Spleen (tissue), 13 donors: ENCODE data around the gene MYT1. TPM values are rescaled to one million over a fixed set of nuclear protein-coding genes. Genes with fewer than 3 reads are reported as not detected.

Experiments
- DNase-seq: peaks from one replicate; pipeline ENCODE4 v3.0.0-alpha.2; 2020
- H3K27ac ChIP-seq, 8 donors: fragments of 200-600 bp; sonication (generic) in 7 of 8; 1 replicate in 4 of 8; 2 replicates in 4 of 8; pipeline versions ENCODE4 v1.5.0 to v1.8.0; 2016 to 2021; ENCODE audit warnings: inconsistent platforms in 4 of 8, mild to moderate bottlenecking in 4 of 8, moderate library complexity in 1 of 8
- H3K27me3 ChIP-seq, 7 donors: fragments of 200-600 bp; sonication (generic) in 6 of 7; replicated peaks in 1 of 7; 1 replicate in 4 of 7; 2 replicates in 3 of 7; pipeline versions ENCODE4 v1.5.0 to v1.8.0; 2016 to 2021; ENCODE audit warnings: inconsistent platforms in 3 of 7, mild to moderate bottlenecking in 1 of 7
- H3K36me3 ChIP-seq, 6 donors: fragments of 200-600 bp; sonication (generic) in 5 of 6; 1 replicate in 4 of 6; 2 replicates in 2 of 6; pipeline versions ENCODE4 v1.5.0 to v1.8.0; 2016 to 2021; ENCODE audit warnings: inconsistent platforms in 2 of 6
- H3K4me1 ChIP-seq, 6 donors: fragments of 200-600 bp; sonication (generic) in 5 of 6; 1 replicate in 3 of 6; 2 replicates in 3 of 6; pipeline versions ENCODE4 v1.5.0 to v1.8.0; 2016 to 2021; ENCODE audit warnings: inconsistent platforms in 3 of 6
- H3K4me3 ChIP-seq, 8 donors: fragments of 200-600 bp; sonication (generic) in 7 of 8; 1 replicate in 4 of 8; 2 replicates in 4 of 8; pipeline versions ENCODE4 v1.5.0 to v1.8.0; 2016 to 2021; ENCODE audit warnings: inconsistent platforms in 4 of 8, mild to moderate bottlenecking in 4 of 8, moderate library complexity in 2 of 8
- H3K9me3 ChIP-seq, 8 donors: fragments of 200-600 bp; sonication (generic) in 7 of 8; 1 replicate in 4 of 8; 2 replicates in 4 of 8; pipeline versions ENCODE4 v1.5.0 to v1.8.0; 2016 to 2021; ENCODE audit warnings: inconsistent platforms in 4 of 8
- CTCF ChIP-seq, 11 experiments: fragments of 200-600 bp in 7 of 11; fragments of 450-650 bp in 4 of 11; sonication (generic) in 4 of 11; IDR thresholded peaks in 8 of 11; conservative IDR thresholded peaks in 3 of 11; 1 replicate in 7 of 11; 2 replicates in 4 of 11; pipeline versions ENCODE4 v1.4.0 to v1.8.0; 2016 to 2021; ENCODE audit warnings: antibody characterized with exemption in 11 of 11, inconsistent platforms in 4 of 11, mild to moderate bottlenecking in 1 of 11
- POLR2A ChIP-seq, 3 donors: fragments of 450-650 bp; IDR thresholded peaks; one replicate each; pipeline ENCODE4 v1.5.1; 2017; ENCODE audit warnings: antibody characterized with exemption in 3 of 3, mild to moderate bottlenecking in 1 of 3
- POLR2AphosphoS5 ChIP-seq, 3 donors: sonication (generic); formaldehyde crosslinking; IDR thresholded peaks; one replicate each; pipeline ENCODE4 v1.5.1; 2017; ENCODE audit warnings: antibody characterized with exemption in 3 of 3
- WGBS, 5 donors: extraction: QIAGEN DNeasy Blood & Tissue Kit in 3 of 5; methylation state at CpG; one replicate each; pipeline versions ENCODE4 v1.1.5 to v1.1.7; 2013 to 2018; 5-methylcytosine and 5-hydroxymethylcytosine counted together
- intact Hi-C: fragments of 100-400 bp; cut with DNase I; formaldehyde crosslinking; loops from one replicate; pipeline ENCODE4 v1.15.0; 2023; ENCODE audit warnings: low total_unique reads
- long read RNA-seq, 2 donors: transcript quantifications; one replicate each; lab custom pipeline, GENCODE V29; 2026
- polyA plus RNA-seq, 3 donors: library from polyadenylated mRNA; stranded (reverse); fragments of 200-250 nt; gene quantifications; one replicate each; pipeline ENCODE4 v1.2.1, GENCODE V29; 2013
- total RNA-seq, 7 donors: library from RNA; depleted of rRNA in 3 of 7; stranded (reverse); fragments of >200 nt in 3 of 7; fragmentation: NEBNext Ultra II Directional in 4 of 7; extraction: Animal tissue kit (Norgen Biotek cat#: 25700) in 4 of 7; gene quantifications; one replicate each; pipeline versions ENCODE4 v1.1.0 to v1.2.1, GENCODE V29; 2016 to 2021
- donor health status: healthy with polysubstance abuse.
- donor health status: DM: no; HTN: no; CAD: no; lungs with moderate emphysema.
- donor health status: DM: no; HTN: no; CAD: no.
- donor health status: Bipolar disorder and iron deficiency.
- donor health status: healthy.
- donor health status: DM: no; HTN: no; CAD: no.
- donor health status: DM: yes; HTN: yes; CAD: no.

Gene MYT1
- total RNA-seq = 1 to 10 TPM in 2 of 7 donors, under 1 TPM in 2, not detected in 3; 0.57 to 2.2 (median 0.84) TPM
- polyA plus RNA-seq = under 1 TPM; 0.08 to 0.80 (median 0.24) TPM
- long read RNA-seq, donor 1 = 0 reads
- long read RNA-seq, donor 2 = 0 reads

DNA sequence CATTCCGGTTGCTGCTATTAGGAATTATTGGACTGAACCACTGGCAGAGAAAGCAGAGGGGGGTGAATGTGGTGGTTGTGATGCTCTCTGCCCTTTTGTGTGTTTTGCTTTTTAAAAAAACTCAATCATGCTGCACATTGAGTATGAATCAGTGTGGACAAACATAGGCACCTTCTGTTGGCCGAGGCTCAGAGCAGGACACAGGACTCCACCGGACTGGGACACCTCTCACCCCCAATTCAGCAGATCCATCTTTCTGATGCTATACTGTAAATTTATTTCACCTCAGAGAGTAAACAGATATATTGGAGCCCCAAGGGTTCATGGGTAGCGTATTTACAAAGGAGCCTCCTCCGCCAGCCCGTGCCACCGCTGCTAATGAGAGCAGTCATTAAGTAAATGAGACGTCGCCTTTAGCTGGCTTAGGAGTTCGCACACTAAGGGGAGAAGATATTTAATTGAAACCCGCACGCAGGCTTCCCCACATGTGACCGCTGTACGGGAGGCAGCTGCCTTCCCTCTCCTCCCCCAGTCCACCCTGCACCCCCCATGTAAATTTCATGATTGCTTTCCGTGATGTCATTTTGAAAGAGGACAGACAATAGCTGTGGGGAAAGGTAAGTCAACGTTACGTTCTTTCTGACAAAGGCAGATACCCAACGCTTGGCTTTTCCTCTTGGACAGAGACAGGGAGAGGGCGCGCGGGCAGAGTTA lies at the start of gene MYT1:
Gene MYT1, plus strand, starts transcription at position 330 of the 714 bp plus-strand sequence. CDS start 34,410 bp downstream, outside the sequence.
- no peak for TF ChIP-seq CTCF (IDR thresholded peaks at IDR 0.05 in 8 of 11, conservative IDR thresholded peaks at IDR 0.05 in 3 of 11)
- TF ChIP-seq POLR2A (IDR thresholded peaks at IDR 0.05) = no peak
- TF ChIP-seq POLR2AphosphoS5 (IDR thresholded peaks at IDR 0.05) = no peak
- Histone ChIP-seq H3K4me1 (peaks cover 0 to 6% (median 0%) of the 10 kb centered on the region in 6 donors), H3K27me3 (peaks cover 0 to 100% (median 53%) of the 10 kb centered on the region in 7 donors), H3K4me3 (no peak within 1 kb of the TSS), H3K27ac (no peak within 1 kb of the TSS), H3K36me3 (no peaks in the 10 kb centered on the region), H3K9me3 (no peaks in the 10 kb centered on the region)
- intact Hi-C loops = no loop called here
- no peak for DNase-seq
- 80 to 86% (median 83%) methylated on average over 21 of the region's 21 CpGs for WGBS, 5 donors

- Histone ChIP-seq H3K36me3 (no peaks in the 10 kb centered on the region), H3K27me3 (no peaks in the 10 kb centered on the region), H3K27ac (no peak overlapping the region), H3K4me1 (peaks cover 0 to 9% (median 6%) of the 10 kb centered on the region in 6 donors), H3K9me3 (no peaks in the 10 kb centered on the region), H3K4me3 (no peak overlapping the region)
- intact Hi-C loops = no loop called here
- DNase-seq = peak; percentile 61
- WGBS, 5 donors = 66 to 90% (median 84%) methylated on average over 9 to 14 of the region's 14 CpGs
- TF ChIP-seq POLR2A (IDR thresholded peaks at IDR 0.05) = no peak
- no peak for TF ChIP-seq POLR2AphosphoS5 (IDR thresholded peaks at IDR 0.05)
- TF ChIP-seq CTCF (IDR thresholded peaks at IDR 0.05 in 8 of 11, conservative IDR thresholded peaks at IDR 0.05 in 3 of 11) = no peak
Observed at GRCh38 chr20:64115171-64115911, 48.9 kb upstream of the MYT1 start.

DNA sequence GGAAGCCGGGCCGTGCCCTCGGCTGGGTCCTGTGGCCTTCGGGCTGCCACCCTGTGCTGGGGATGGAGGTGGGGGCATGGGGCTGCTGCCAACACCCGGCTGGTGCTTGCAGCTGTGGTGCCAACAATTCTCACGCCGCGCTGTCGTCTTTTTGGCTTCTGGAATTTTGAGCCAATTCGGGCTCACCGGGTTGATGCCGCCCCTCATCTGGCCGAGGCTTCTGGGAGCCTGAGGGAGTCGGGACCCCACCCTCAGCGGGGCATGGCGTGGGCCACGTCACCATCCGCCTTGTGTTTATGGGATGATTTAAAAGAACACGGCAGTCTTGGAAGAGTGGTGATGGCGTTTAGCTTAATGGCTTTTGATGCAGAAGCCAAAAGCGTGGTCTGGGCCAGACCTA lies 48.2 kb upstream of the MYT1 start:
- intact Hi-C loops = no loop called here
- H3K27me3 ChIP-seq = peaks cover 0 to 5% (median 3%) of the 10 kb centered on the region in 7 donors
- H3K4me1 ChIP-seq = peaks cover 0 to 15% (median 11%) of the 10 kb centered on the region in 6 donors
- H3K4me3 ChIP-seq = no peak overlapping the region
- no peaks in the 10 kb centered on the region for H3K9me3 ChIP-seq
- DNase-seq = peak; percentile 52
- H3K36me3 ChIP-seq = no peaks in the 10 kb centered on the region
- WGBS, 5 donors = 86 to 93% (median 91%) methylated on average over 12 to 21 of the region's 21 CpGs
- no peak for TF ChIP-seq POLR2AphosphoS5 (IDR thresholded peaks at IDR 0.05)
- TF ChIP-seq POLR2A (IDR thresholded peaks at IDR 0.05) = no peak
- TF ChIP-seq CTCF (IDR thresholded peaks at IDR 0.05 in 8 of 11, conservative IDR thresholded peaks at IDR 0.05 in 3 of 11) = no peak
- no peak overlapping the region for H3K27ac ChIP-seq
